HG03108 (cell line): ENCODE measurements around the gene MYPN.
"Not testable (repeated sequence)": the region's sequence is repeated elsewhere in the genome, so short reads cannot be mapped to it uniquely, and the experiment has no call there.

Experiments
- ATAC-seq: cut with Tn5 transposase; IDR thresholded peaks from one replicate; pipeline ENCODE4 v1.9.1; 2021; ENCODE audit warnings: moderate library complexity; ENCODE audit not compliant: unreplicated experiment

Gene MYPN

GRCh38 chr10:68166871-68167585, 57.7 kb downstream of the MYPN start:
- ATAC-seq = no peak

DNA sequence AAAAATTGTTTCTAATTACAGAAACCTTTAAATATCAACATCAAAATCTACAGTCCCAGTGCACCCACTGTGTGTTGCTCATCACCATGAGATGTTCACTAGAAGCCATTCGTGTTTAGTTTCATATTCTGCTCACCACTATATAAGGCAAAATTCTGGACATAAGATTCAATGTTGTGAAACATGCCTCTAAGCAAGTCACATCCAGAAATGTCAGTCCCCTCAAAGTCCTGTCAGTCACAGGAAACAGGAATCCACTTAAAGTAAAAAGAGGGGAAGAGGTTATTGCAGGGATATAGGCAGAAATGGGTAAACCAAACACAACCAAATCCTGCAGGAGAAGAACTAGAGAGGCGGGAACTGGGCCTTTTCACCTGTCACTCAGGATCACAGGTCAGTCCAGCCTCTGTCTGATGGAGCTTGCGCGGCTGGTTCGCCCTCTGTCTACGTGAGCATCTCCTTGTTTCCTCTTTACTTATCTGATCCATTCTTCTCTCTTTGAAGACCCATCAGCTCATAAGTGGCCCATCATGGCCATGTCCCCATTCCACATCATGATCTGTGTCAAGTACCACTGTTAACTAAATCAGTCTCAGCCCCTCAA, 58.4 kb downstream of the MYPN start:
- ATAC-seq = no peak

GRCh38 chr10:68171539-68172080, 62.3 kb downstream of the MYPN start:
- no peak for ATAC-seq

DNA sequence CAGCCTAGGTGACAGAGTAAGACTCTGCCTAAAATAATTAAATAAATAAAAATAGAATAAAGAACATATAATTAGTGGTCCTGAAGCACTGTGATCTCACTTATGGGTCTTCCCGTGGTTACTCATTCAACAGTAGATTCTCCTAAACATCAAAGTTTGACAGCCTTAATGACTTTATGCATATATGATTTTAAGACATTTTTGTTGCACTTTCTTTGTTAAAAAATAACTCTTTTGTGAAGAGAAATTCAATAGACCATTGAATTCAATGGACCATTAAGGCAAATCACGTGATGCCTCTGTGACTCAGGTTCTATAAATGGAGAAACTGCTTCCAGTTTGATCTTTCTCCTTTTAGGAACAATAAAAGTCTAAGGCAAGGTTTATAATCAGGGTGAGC, 63.0 kb downstream of the MYPN start:
- ATAC-seq = no peak

DNA sequence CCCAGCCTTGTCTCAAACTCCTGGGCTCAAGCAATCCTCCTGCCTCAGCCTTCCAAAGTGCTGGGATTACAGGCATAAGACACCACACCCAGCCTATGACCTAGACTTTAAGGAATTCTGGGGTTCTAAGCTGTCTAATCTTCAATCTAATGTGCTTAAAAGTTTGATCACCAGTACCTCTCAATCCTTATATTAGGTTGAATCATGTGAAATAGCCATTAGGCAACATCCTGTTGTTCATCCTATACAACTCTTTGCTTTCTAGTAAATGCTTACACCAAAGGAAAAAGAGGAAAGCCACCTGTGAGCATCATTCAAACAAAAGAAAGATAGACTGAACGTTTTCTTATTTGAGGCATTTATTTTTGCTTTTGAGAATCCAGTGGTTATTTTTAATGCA, 66.7 kb downstream of the MYPN start:
- no peak for ATAC-seq

GRCh38 chr10:68176797-68177196, 67.5 kb downstream of the MYPN start:
- ATAC-seq = no peak

DNA sequence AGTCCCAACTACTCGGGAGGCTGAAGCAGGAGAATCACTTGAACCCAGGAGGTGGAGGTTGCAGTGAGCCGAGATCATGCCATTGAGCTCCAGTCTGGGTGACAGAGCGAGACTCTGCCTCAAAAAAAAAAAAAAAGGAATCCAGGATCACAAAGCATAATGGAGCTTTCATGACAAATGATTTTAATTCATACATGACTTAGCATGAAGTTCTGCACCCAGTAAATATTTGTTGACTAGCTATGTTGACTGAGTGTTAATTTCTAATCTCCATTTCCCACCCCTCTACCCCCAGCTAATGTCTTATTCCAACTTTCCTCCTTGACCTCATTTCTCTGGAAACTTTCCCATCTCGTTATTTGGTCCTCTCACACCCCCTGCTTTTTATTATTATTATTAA, 69.3 kb downstream of the MYPN start:
- no peak for ATAC-seq

- ATAC-seq = no peak
Observed at GRCh38 chr10:68179016-68179415, 69.7 kb downstream of the MYPN start.

DNA sequence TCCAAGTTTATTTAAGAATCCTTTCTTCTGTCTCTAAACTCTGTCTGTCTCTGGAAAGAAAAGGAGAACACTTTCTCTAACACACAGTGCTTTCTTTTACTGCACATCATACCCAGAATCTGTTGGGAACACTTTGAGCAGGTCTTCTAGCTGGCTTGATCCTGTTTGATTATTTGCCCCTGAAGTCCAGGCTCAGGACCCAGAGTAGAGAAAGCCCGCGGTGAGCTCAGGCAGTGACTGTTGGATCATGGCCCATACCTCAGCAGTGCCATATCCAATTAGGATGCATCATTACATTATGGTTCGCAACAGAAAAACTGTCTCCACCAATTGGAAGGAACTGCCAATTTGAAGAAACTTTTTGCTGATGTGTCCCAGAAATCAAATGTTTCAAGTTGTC, 71.2 kb downstream of the MYPN start:
- no peak for ATAC-seq

DNA sequence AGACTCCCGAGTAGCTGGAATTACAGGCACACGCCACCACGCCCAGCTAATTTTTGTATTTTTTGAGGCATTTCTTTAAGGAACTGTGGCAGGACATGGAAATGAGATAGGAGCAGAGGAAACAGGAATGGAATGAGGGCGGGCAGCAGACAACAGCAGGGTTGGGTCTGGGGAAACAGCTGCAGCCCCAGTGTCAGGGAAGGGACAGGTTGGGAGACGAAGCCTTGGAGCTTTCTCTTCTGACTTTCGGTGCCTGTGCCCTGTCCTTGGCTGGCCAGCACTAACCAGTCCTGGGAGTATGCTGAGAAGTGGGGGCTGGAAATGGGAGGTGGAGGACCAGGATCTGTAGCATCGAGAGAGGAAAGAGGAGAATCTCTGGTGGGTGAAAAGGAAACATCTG, 75.3 kb downstream of the MYPN start:
- no peak for ATAC-seq

- no peak for ATAC-seq
Observed at GRCh38 chr10:68185085-68185484, 75.8 kb downstream of the MYPN start.

DNA sequence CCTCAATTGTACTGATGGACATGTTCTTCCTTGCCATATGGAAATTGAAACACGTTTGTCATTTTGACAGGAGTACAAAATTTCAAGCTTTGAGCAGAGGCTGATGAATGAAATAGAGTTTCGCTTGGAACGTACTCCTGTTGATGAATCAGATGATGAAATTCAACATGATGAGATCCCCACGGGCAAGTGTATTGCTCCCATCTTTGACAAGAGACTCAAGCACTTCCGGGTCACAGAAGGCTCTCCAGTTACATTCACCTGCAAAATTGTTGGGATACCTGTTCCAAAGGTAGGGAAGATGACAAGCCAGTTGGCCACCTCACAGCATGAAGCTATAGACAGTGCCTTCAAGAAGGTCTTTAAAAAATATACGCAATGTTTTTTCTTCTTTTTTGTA, 79.5 kb downstream of the MYPN start:
- no peak for ATAC-seq

DNA sequence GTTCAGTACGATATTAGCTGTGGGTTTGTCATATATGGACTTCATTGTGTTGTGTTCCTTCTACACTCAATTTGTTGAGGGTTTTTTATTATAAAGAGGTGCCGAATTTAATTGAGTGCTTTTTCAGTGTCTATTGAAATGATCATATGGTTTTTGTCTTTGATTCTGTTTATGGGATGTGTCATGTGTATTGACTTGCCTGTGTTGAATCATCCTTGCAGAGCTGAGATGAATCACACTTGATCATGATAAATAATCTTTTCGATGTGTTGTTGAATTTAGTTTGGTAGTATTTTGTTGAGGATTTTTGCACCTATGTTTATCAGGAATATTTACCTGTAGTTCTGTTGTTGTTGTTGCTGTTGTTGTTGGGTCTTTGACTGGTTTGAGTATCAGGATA, 82.8 kb downstream of the MYPN start:
- no peak for ATAC-seq

GRCh38 chr10:68194290-68194689, 85.0 kb downstream of the MYPN start:
- no peak for ATAC-seq

- ATAC-seq = not testable (repeated sequence)
Observed at GRCh38 chr10:68195776-68196175, 86.5 kb downstream of the MYPN start.

GRCh38 chr10:68196701-68197100, 87.4 kb downstream of the MYPN start:
- ATAC-seq = no peak

DNA sequence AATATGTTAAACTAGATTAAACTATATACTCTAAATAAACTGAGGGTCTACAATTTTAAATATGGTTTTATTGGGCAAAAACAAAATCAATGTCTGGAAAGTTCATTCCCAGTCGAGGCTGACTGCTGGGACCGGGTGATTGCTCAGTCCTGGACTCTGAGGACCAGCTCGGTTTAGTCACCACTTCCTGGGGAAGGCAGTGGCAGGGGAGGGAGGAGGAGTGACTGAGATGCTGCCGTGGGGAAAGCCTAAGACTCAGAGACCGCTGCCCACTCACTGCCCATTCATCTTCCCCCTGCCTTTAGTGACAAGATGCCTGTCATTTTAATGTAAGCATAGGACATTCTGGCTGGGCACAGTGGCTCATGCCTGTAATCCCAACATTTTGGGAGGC, 93.7 kb downstream of the MYPN start:
- ATAC-seq = no peak

DNA sequence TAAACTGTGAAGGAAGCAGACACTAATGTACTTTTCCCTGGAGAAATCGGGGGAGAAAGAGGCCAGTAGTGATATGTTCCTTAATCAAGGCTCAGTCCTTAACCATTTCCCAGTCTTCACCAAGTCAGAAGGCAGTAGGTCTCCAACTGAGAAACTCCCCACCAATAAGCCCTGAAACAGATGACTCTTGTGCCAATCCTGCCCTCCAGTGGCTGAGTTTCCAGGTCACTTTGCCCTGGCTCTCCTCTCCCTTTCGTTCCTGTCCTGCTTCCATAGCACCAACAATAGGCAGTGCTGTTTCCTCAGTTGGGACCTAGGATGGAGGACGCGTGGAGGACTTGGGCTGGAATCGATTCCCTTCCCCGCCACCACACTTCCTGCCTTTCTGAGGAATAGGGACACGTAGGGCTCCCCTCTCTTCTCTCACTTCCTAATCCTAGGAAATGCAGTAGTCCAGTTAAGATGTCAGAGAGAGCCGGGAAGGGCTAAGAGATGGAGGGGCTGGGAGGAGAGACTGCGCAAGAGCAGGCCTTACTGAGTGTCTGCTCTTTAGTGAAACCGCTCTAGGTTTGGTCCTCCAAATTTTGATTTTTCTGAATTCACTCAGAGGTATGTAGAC, 99.2 kb downstream of the MYPN start:
- ATAC-seq = peak; percentile 69

DNA sequence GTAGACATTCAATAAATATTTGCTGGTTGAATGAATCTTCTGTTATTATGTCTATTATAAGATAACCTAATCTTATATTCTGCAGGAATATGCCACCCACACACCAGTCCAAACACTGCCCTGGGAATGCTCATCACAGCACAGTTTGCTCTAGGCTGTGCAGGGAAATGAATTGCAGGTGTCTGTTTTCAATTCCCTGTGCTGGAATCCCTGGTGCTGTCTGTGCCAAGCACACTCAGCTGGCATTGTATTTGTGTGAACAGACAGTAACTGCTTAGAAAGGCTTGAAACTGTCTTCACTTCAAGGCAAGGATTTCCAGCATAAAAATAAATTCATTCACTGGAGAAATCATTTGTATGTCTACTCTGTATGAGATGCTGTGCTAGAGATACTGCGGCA, 102.4 kb downstream of the MYPN start:
- ATAC-seq = no peak

GRCh38 chr10:68212721-68213352, 103.5 kb downstream of the MYPN start:
- ATAC-seq = no peak

GRCh38 chr10:68218786-68219185, 109.5 kb downstream of the MYPN start:
- ATAC-seq = no peak

DNA sequence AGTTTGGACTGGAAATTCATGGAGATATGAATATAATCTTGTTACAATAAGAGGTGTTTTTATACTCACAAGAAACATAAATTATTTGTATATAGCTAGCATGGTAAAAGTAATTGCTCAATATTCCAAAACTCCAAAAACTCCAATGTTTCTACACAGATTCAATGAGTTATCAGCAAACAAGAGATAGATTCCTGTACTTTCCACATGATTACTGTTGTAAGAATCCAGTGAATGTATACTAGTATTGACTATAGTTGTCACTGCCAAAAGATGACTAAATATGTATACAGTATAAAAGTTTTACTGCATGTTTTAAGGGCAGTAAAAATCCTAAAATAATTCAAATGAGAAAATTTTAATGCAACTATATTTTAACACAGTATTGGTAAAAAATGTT, 111.9 kb downstream of the MYPN start:
- no peak for ATAC-seq
